Activated T-cell treated with anti-CD3 and anti-CD28 coated beads, Interleukin-2, amount 50 U/mL, for 24 hours (primary cell): ENCODE results near the gene SLC9A1.
A peak's percentile ranks its signal among the peaks of the same experiment; 100 is the strongest.

ENCODE experiments used
- DNase-seq: peaks from one replicate; pipeline ENCODE4 v3.0.0-alpha.2; 2020
- H3K27ac Mint-ChIP-seq: 2 replicates; pipeline ENCODE4 v1.8.0; 2020; ENCODE audit warnings: mild to moderate bottlenecking, mixed read lengths
- H3K27me3 Mint-ChIP-seq: 2 replicates; pipeline ENCODE4 v1.8.0; 2020; ENCODE audit warnings: mixed read lengths
- H3K36me3 Mint-ChIP-seq: 2 replicates; pipeline ENCODE4 v1.8.0; 2020; ENCODE audit warnings: low read depth, mixed read lengths
- H3K4me1 Mint-ChIP-seq: 2 replicates; pipeline ENCODE4 v1.8.0; 2020; ENCODE audit warnings: low read depth, mixed read lengths
- H3K4me3 Mint-ChIP-seq: 2 replicates; pipeline ENCODE4 v1.8.0; 2020; ENCODE audit warnings: mild to moderate bottlenecking, moderate library complexity, mixed read lengths
- H3K9me3 Mint-ChIP-seq: 2 replicates; pipeline ENCODE4 v1.8.0; 2020; ENCODE audit warnings: mixed read lengths

The SLC9A1 gene

GRCh38 chr1:27099135-27099586 is 55.8 kb downstream of the SLC9A1 start:
- Mint-ChIP-seq H3K27me3 (no peaks in the 10 kb centered on the region), H3K27ac (peak overlapping the region; percentile 74), H3K36me3 (peaks cover 36% of the 10 kb centered on the region), H3K9me3 (no peaks in the 10 kb centered on the region), H3K4me1 (peaks cover 14% of the 10 kb centered on the region), H3K4me3 (no peak overlapping the region)
- no peak for DNase-seq

- no peak overlapping the region for H3K4me3 Mint-ChIP-seq
- H3K9me3 Mint-ChIP-seq = no peaks in the 10 kb centered on the region
- H3K27ac Mint-ChIP-seq = peak overlapping the region; percentile 63
- H3K27me3 Mint-ChIP-seq = no peaks in the 10 kb centered on the region
- DNase-seq = no peak
- H3K4me1 Mint-ChIP-seq = peaks cover 14% of the 10 kb centered on the region
- peaks cover 33% of the 10 kb centered on the region for H3K36me3 Mint-ChIP-seq
Observed at GRCh38 chr1:27098431-27099134, 56.3 kb downstream of the SLC9A1 start.

GRCh38 chr1:27097484-27097917 is 57.4 kb downstream of the SLC9A1 start:
- no peaks in the 10 kb centered on the region for H3K9me3 Mint-ChIP-seq
- peak; percentile 81 for DNase-seq
- peaks cover 23% of the 10 kb centered on the region for H3K36me3 Mint-ChIP-seq
- no peak overlapping the region for H3K4me3 Mint-ChIP-seq
- H3K27me3 Mint-ChIP-seq = no peaks in the 10 kb centered on the region
- peaks cover 13% of the 10 kb centered on the region for H3K4me1 Mint-ChIP-seq
- no peak overlapping the region for H3K27ac Mint-ChIP-seq

GRCh38 chr1:27095576-27095975 is 59.3 kb downstream of the SLC9A1 start:
- no peaks in the 10 kb centered on the region for H3K9me3 Mint-ChIP-seq
- no peaks in the 10 kb centered on the region for H3K27me3 Mint-ChIP-seq
- peaks cover 12% of the 10 kb centered on the region for H3K4me1 Mint-ChIP-seq
- H3K36me3 Mint-ChIP-seq = peaks cover 13% of the 10 kb centered on the region
- no peak overlapping the region for H3K27ac Mint-ChIP-seq
- H3K4me3 Mint-ChIP-seq = no peak overlapping the region
- DNase-seq = no peak

- no peak for DNase-seq
- Mint-ChIP-seq H3K27me3 (no peaks in the 10 kb centered on the region), H3K4me3 (no peak overlapping the region), H3K4me1 (no peaks in the 10 kb centered on the region), H3K27ac (no peak overlapping the region), H3K36me3 (no peaks in the 10 kb centered on the region), H3K9me3 (no peaks in the 10 kb centered on the region)
Observed at GRCh38 chr1:27092888-27093287, 62.0 kb downstream of the SLC9A1 start.

- Mint-ChIP-seq H3K27ac (no peak overlapping the region), H3K9me3 (no peaks in the 10 kb centered on the region), H3K36me3 (no peaks in the 10 kb centered on the region), H3K4me1 (no peaks in the 10 kb centered on the region), H3K4me3 (no peak overlapping the region), H3K27me3 (no peaks in the 10 kb centered on the region)
- DNase-seq = no peak
Observed at GRCh38 chr1:27090911-27091310, 64.0 kb downstream of the SLC9A1 start.

- Mint-ChIP-seq H3K27me3 (no peaks in the 10 kb centered on the region), H3K36me3 (no peaks in the 10 kb centered on the region), H3K4me3 (no peak overlapping the region), H3K4me1 (peaks cover 1% of the 10 kb centered on the region), H3K27ac (no peak overlapping the region), H3K9me3 (no peaks in the 10 kb centered on the region)
- no peak for DNase-seq
Observed at GRCh38 chr1:27087371-27088220, 67.3 kb downstream of the SLC9A1 start.

- no peak overlapping the region for H3K4me3 Mint-ChIP-seq
- no peak overlapping the region for H3K27ac Mint-ChIP-seq
Observed at GRCh38 chr1:27086628-27087027, 68.3 kb downstream of the SLC9A1 start.

GRCh38 chr1:27086026-27086425 is 68.9 kb downstream of the SLC9A1 start:
- Mint-ChIP-seq H3K4me1 (peaks cover 1% of the 10 kb centered on the region), H3K4me3 (no peak overlapping the region), H3K9me3 (no peaks in the 10 kb centered on the region), H3K27ac (no peak overlapping the region), H3K27me3 (no peaks in the 10 kb centered on the region), H3K36me3 (no peaks in the 10 kb centered on the region)
- no peak for DNase-seq

More at GRCh38 chr1:27086628-27087027, 68.3 kb downstream of the SLC9A1 start:
- Mint-ChIP-seq H3K4me1 (peaks cover 1% of the 10 kb centered on the region), H3K27me3 (no peaks in the 10 kb centered on the region), H3K9me3 (no peaks in the 10 kb centered on the region), H3K36me3 (no peaks in the 10 kb centered on the region)
- DNase-seq = no peak

- Mint-ChIP-seq H3K27ac (no peak overlapping the region), H3K4me1 (peaks cover 1% of the 10 kb centered on the region), H3K9me3 (no peaks in the 10 kb centered on the region), H3K4me3 (no peak overlapping the region), H3K36me3 (no peaks in the 10 kb centered on the region), H3K27me3 (no peaks in the 10 kb centered on the region)
- no peak for DNase-seq
Observed at GRCh38 chr1:27084107-27084506, 70.8 kb downstream of the SLC9A1 start.

GRCh38 chr1:27077968-27078367 is 77.0 kb downstream of the SLC9A1 start:
- Mint-ChIP-seq H3K27ac (no peak overlapping the region), H3K4me1 (no peaks in the 10 kb centered on the region), H3K27me3 (no peaks in the 10 kb centered on the region), H3K9me3 (no peaks in the 10 kb centered on the region), H3K36me3 (no peaks in the 10 kb centered on the region), H3K4me3 (no peak overlapping the region)
- DNase-seq = no peak

GRCh38 chr1:27076803-27077202 is 78.1 kb downstream of the SLC9A1 start:
- Mint-ChIP-seq H3K27ac (no peak overlapping the region), H3K4me3 (no peak overlapping the region), H3K27me3 (no peaks in the 10 kb centered on the region), H3K36me3 (no peaks in the 10 kb centered on the region), H3K9me3 (no peaks in the 10 kb centered on the region), H3K4me1 (no peaks in the 10 kb centered on the region)
- no peak for DNase-seq

GRCh38 chr1:27074175-27074780 is 80.6 kb downstream of the SLC9A1 start:
- no peak for DNase-seq
- Mint-ChIP-seq H3K4me3 (no peak overlapping the region), H3K4me1 (no peaks in the 10 kb centered on the region), H3K27ac (no peak overlapping the region), H3K36me3 (no peaks in the 10 kb centered on the region), H3K9me3 (no peaks in the 10 kb centered on the region), H3K27me3 (no peaks in the 10 kb centered on the region)

- no peak for DNase-seq
- Mint-ChIP-seq H3K27ac (no peak overlapping the region), H3K27me3 (peaks cover 3% of the 10 kb centered on the region), H3K9me3 (no peaks in the 10 kb centered on the region), H3K4me1 (no peaks in the 10 kb centered on the region), H3K36me3 (no peaks in the 10 kb centered on the region), H3K4me3 (no peak overlapping the region)
Observed at GRCh38 chr1:27071049-27071416, 83.9 kb downstream of the SLC9A1 start.
